Measurements from ENCODE around the gene RNLS.
"Not testable (repeated sequence)": the region's sequence is repeated elsewhere in the genome, so short reads cannot be mapped to it uniquely, and the experiment has no call there.

The RNLS gene

DNA sequence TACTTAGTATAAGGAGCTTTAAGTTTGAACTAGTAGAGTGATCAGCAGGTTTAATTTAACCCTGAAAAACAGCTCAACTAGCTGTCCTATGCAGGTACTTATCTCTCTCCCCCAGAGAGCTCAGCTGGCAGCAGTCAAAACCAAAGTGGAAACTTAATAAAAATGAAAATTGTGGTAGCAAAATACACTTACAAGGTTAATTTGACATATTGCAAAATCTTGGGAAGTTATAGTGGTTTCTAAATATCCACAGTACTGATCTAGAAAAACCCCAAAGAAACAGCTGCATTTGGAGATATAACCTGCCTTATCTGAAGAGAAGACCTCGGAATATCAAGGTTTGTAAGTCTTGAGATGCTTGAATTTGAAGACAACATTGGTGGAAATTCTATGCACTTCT is 269.2 kb downstream of the RNLS start:
- Mint-ChIP-seq H3K4me3 (no peak overlapping the region), H3K27ac (no peak overlapping the region), H3K36me3 (ENCODE audit: low read depth) (peaks cover 1% of the 10 kb centered on the region), H3K9me3 (peaks cover 13% of the 10 kb centered on the region), H3K4me1 (peaks cover 9% of the 10 kb centered on the region), H3K27me3 (ENCODE audit: low read depth, poor library complexity) (no peaks in the 10 kb centered on the region)
- no peak for DNase-seq
- TF ChIP-seq, protein P1, sequence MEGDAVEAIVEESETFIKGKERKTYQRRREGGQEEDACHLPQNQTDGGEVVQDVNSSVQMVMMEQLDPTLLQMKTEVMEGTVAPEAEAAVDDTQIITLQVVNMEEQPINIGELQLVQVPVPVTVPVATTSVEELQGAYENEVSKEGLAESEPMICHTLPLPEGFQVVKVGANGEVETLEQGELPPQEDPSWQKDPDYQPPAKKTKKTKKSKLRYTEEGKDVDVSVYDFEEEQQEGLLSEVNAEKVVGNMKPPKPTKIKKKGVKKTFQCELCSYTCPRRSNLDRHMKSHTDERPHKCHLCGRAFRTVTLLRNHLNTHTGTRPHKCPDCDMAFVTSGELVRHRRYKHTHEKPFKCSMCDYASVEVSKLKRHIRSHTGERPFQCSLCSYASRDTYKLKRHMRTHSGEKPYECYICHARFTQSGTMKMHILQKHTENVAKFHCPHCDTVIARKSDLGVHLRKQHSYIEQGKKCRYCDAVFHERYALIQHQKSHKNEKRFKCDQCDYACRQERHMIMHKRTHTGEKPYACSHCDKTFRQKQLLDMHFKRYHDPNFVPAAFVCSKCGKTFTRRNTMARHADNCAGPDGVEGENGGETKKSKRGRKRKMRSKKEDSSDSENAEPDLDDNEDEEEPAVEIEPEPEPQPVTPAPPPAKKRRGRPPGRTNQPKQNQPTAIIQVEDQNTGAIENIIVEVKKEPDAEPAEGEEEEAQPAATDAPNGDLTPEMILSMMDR (IDR thresholded peaks at IDR 0.05) = no peak

DNA sequence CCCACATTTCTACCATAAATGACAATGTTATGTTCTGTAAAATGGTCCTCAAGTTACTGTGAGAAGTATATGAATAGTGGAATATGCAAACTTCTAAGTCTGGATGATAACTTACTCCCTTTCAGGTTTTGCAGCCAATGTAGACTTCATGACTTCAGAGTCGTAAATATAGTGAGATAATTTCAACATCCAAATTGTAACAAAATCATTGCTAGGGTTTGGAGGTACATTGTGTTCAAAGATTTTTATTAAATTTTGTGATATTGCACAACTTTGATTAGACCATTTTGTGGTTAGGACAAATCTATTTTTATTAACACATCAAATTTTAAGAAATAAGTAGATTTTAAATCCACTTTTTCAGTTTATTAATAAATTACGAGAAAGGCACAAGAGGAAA is 270.3 kb downstream of the RNLS start:
- peaks cover 6% of the 10 kb centered on the region for H3K9me3 Mint-ChIP-seq
- TF ChIP-seq, protein P1 (IDR thresholded peaks at IDR 0.05) = no peak
- H3K4me3 Mint-ChIP-seq = no peak overlapping the region
- no peak overlapping the region for H3K27ac Mint-ChIP-seq
- DNase-seq = no peak
- no peaks in the 10 kb centered on the region for H3K36me3 Mint-ChIP-seq (ENCODE audit: low read depth)
- peaks cover 9% of the 10 kb centered on the region for H3K4me1 Mint-ChIP-seq
- H3K27me3 Mint-ChIP-seq (ENCODE audit: low read depth, poor library complexity) = no peaks in the 10 kb centered on the region

DNA sequence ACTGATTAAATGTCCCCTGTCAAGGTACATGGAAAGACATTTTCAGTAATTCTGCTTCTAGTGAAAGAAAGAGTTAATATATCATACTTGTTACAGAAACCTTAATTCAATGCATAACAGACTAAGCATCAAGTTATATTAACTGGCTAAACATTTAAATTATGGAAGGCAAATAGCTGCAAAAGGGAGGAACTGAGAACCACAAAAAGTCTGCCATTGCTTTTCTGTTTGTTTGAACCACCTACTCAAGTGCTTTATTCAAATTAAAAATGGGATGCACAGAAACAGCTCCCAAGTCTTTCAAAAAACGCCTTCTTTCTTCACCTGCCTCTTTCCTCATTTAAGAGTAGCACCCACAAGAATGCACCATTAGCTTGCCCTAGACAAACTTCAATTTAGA is 271.9 kb downstream of the RNLS start:
- H3K27me3 Mint-ChIP-seq (ENCODE audit: low read depth, poor library complexity) = no peaks in the 10 kb centered on the region
- TF ChIP-seq, protein P1 (IDR thresholded peaks at IDR 0.05) = no peak
- no peaks in the 10 kb centered on the region for H3K36me3 Mint-ChIP-seq (ENCODE audit: low read depth)
- H3K4me1 Mint-ChIP-seq = peaks cover 4% of the 10 kb centered on the region
- H3K4me3 Mint-ChIP-seq = no peak overlapping the region
- no peak for DNase-seq
- no peak overlapping the region for H3K27ac Mint-ChIP-seq
- H3K9me3 Mint-ChIP-seq = no peaks in the 10 kb centered on the region

DNA sequence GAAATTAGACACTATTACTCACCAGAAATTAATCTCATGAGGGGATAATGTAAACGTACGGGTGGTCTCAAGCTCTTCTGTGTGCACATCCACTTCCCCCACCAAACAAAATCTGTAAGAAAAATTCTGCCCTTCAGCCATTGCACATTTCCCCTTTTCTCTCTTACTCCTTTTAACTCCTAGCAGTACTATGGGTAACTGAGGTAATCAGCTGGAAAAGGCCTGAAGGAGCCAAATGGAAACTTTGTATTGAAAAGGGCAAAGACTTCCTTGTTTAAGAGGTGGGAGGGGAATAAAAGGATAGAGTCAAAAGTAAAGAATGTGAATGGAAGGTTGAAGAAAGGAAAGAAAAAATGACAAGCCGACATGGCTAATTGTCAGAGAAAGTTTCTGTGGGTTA is 273.8 kb downstream of the RNLS start:
- Mint-ChIP-seq H3K4me3 (no peak overlapping the region), H3K4me1 (no peaks in the 10 kb centered on the region), H3K27me3 (ENCODE audit: low read depth, poor library complexity) (no peaks in the 10 kb centered on the region), H3K36me3 (ENCODE audit: low read depth) (no peaks in the 10 kb centered on the region), H3K27ac (no peak overlapping the region), H3K9me3 (no peaks in the 10 kb centered on the region)
- DNase-seq = no peak
- TF ChIP-seq, protein P1 (IDR thresholded peaks at IDR 0.05) = no peak

DNA sequence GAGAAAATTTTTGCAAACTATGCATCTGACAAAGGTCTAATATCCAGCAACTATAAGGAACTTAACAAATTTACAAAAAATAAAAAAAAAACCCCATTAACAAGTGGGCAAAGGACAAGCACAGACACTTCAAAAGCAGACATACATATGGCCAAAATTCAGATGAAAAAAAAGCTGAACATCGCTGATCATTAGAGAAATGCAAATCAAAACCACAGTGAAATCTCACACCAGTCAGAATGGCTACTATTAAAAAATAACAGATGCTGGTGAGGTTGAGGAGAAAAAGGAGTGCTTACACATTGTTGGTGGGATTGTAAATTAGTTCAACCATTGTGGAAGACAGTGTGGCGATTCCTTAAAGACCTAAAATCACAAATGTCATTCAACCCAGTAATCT is 274.8 kb downstream of the RNLS start:
- not testable (repeated sequence) for H3K4me3 Mint-ChIP-seq; H3K27ac Mint-ChIP-seq; H3K27me3 Mint-ChIP-seq (ENCODE audit: low read depth, poor library complexity); H3K4me1 Mint-ChIP-seq; H3K9me3 Mint-ChIP-seq; DNase-seq; H3K36me3 Mint-ChIP-seq (ENCODE audit: low read depth)

DNA sequence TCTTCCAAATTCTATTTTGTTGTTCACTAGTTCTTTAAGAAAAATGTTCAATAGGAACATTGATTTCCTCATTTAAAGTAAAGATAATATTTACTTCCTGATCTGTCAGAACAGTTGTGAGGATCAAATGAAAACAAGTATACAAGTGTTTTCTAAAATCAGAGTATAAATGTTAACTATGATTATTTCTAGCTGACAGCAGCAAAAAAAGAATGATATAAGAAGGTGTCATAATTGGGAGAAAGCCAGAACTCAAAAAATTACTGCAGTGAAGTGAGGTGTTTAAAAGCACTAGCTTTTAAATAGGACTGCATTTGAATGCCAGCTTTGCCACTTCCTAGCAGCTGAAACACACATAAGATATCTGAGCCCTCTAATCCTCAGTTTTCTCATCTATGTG is 283.3 kb downstream of the RNLS start:
- H3K4me1 Mint-ChIP-seq = no peaks in the 10 kb centered on the region
- H3K27ac Mint-ChIP-seq = no peak overlapping the region
- DNase-seq = no peak
- no peaks in the 10 kb centered on the region for H3K27me3 Mint-ChIP-seq (ENCODE audit: low read depth, poor library complexity)
- no peaks in the 10 kb centered on the region for H3K36me3 Mint-ChIP-seq (ENCODE audit: low read depth)
- TF ChIP-seq, protein P1 (IDR thresholded peaks at IDR 0.05) = no peak
- no peaks in the 10 kb centered on the region for H3K9me3 Mint-ChIP-seq
- no peak overlapping the region for H3K4me3 Mint-ChIP-seq

Data from nephron progenitor cell (in vitro differentiated cells).